Endometrium (tissue), 2 donors: ENCODE measurements around the gene APOBEC3B.
"Not testable (repeated sequence)": the region's sequence is repeated elsewhere in the genome, so short reads cannot be mapped to it uniquely, and the experiment has no call there.

ENCODE experiments used
- FAIRE-seq: peaks from 2 replicates; lab custom pipeline; 2012; peaks lifted over from hg19 to GRCh38; lab: Jason Lieb, UNC
- donor health status: control.
- donor health status: control.

APOBEC3B gene

GRCh38 chr22:38967451-38968450 lies 14.4 kb upstream of the APOBEC3B start:
- FAIRE-seq = no peak

DNA sequence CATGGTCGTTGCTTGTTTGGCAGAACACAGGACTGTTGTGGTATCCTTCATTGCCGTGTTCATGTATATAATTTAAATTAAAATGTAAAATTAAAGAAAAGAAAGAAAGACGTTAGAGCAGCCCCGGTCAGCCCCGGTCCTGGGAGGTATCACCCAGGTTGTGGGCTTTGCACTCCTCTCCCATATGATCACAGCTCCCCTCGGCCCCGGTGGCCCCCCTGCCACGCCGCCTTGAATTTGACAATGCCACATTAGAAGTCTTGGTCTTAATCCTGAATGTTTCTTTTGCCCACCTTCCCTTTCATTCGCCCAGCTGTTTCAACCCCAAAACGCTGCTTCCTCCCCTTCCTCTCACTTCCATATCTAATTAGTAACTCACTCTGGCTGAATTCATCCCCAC lies 13.3 kb upstream of the APOBEC3B start:
- no peak for FAIRE-seq

DNA sequence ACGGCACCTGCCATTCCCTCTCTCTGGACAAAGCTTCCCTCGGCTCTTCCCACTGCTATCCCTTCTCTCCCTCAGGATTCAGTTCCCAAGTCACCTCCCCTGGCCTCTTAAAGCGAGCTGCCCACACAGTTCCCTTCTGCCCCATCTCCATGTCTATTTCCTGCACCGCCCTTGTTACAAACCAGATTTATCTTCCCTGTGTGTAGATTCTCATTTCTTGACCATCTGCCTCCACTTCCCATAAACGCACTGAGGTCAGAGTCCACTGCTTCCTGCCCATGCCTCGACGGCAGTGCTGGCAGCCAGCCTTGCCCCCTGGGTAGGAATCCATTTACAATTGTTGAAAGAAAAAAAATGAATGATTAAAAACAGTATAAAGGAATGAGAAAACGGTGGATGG lies 11.6 kb upstream of the APOBEC3B start:
- FAIRE-seq = no peak

- no peak for FAIRE-seq
These were observed 10.9 kb upstream of the APOBEC3B start for GRCh38 chr22:38971202-38971601.

DNA sequence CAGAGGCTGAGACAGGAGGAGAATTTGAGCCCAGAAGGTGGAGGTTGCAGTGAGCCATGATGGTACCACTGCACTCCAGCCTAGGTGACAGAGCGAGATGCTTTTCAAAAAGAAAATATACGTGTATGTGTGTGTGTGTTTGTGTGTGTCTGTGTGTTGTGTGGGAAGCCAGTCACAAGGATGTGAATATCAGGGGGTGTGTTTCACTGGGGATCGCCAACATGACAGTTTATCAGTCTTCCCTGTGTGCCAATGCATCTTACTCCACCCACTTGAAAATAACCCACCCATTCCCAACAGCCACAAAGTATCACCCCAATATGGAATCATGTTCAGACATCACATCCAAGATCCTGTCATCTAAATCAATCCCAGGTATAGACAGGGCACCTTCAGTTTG lies 10.4 kb upstream of the APOBEC3B start:
- no peak for FAIRE-seq

GRCh38 chr22:38972558-38972957 lies 9.6 kb upstream of the APOBEC3B start:
- FAIRE-seq = no peak

DNA sequence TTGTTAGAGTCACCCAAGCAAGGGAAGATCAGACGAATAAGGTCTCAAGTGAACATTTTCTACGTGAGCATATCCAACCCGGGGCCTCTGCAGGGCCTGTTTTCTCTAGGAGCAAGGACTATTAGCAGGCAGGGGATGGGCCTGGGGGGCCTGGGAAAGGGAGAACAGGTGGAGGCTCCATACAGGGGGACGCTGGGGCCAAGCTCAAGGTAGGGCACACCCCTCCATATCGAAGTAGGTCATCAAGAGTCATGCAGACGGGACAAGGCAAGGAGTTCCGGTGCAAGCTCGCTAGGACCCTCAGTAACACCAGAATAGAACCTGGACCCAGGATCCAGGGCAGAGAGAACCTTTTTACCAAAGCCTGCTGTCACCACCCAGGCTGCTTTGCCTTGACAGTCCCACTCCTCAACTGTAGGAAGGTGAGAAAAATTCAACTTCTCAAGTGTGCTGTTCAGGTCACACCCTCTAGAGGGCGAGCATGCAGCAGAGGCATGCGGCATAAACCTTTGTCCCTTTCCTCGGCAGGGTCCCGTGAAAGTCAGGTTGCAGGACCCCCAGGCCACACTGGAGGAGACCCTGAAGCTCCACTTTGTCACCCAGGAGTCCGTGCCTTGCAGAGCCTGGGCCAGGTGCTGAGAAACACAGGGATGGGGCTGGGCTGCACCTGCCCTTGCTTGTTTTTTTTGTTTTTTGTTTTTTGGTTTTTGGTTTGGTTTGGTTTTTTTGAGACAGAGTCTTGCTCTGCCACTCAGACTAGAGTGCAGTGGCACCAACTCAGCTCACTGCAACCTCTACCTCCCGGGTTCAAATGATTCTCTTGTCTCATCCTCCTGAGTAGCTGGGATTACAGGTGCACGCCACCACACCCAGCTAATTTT lies 8.6 kb upstream of the APOBEC3B start:
- no peak for FAIRE-seq

DNA sequence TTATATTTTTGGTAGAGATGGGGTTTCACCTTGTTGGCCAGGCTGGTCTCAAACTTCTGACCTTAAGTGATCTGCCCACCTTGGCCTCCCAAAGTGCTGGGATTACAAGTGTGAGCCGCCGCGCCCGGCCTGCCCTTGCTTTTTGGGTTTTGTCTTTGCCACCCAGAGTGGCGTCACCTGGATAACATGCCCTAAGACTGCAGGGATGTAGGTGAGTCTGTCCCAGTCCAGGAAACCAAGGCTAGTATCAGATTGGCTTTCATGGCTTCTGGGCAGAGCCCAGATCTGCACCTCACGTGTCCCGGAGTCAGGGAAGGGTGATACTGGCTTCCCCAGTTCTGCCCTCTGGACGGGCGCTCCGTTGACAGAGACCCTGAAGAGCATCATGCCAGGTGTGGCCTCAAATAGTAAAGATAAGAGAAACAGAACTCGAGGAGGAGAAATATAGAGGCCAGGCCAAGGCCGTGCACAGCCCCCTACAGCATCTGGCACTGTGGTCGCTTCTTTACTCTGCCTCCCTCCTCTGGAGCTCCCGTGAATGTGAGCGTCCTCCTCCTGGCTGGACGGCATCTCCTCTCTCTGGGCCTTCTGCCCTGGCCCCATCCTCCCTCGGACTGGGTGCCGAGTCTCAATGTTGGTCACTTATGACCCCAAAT lies 7.8 kb upstream of the APOBEC3B start:
- no peak for FAIRE-seq

- no peak for FAIRE-seq
These were observed 7.3 kb upstream of the APOBEC3B start for GRCh38 chr22:38974826-38975175.

DNA sequence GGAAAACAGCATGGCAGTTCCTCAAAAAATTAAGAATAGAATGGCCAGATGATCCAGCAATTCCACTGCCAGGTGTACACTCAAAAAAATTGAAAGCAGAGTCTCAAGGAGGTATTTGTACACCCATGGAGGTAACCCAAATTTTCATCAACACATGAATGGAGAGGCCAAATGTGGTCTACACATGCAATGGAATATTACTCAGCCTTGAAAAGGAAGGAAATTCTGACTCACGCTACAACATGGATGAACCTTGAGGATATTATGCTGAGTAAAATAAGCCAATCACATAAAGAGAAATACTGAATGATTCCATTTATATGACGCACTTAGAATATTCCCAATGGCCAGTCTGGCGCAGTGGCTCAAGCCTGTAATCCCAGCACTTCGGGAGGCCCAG lies 4.9 kb upstream of the APOBEC3B start:
- FAIRE-seq = not testable (repeated sequence)

GRCh38 chr22:38980587-38980986 lies 1.6 kb upstream of the APOBEC3B start:
- not testable (repeated sequence) for FAIRE-seq

- no peak for FAIRE-seq
These were observed 849 bp upstream of the APOBEC3B start for GRCh38 chr22:38981005-38981991.

- no peak for FAIRE-seq
These were observed 2.1 kb downstream of the APOBEC3B start for GRCh38 chr22:38984224-38984623.

- not testable (repeated sequence) for FAIRE-seq
These were observed 2.9 kb downstream of the APOBEC3B start for GRCh38 chr22:38984784-38985757.

- FAIRE-seq = no peak
These were observed 4.5 kb downstream of the APOBEC3B start for GRCh38 chr22:38986629-38987028.

- no peak for FAIRE-seq
These were observed 5.2 kb downstream of the APOBEC3B start for GRCh38 chr22:38987171-38987895.

DNA sequence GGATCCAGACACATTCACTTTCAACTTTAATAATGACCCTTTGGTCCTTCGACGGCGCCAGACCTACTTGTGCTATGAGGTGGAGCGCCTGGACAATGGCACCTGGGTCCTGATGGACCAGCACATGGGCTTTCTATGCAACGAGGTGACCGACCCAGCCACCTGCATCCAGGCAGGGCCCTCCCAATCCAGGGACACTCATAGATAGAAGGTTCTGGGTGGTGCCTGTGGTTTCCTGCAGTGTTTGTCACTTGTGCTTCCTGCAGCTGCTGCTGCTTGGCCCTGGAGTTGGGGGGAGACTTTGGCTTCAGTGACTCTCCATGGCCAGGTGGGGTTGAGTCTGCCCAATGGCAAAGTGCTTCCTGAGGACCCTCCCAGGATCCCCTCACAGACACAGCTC lies 7.3 kb downstream of the APOBEC3B start:
- no peak for FAIRE-seq

GRCh38 chr22:38992871-38993371 lies 10.8 kb downstream of the APOBEC3B start:
- FAIRE-seq = not testable (repeated sequence)

- FAIRE-seq = no peak
These were observed 14.0 kb downstream of the APOBEC3B start for GRCh38 chr22:38996105-38996504.
